ENCODE results near the gene AGPS.

The AGPS gene

DNA sequence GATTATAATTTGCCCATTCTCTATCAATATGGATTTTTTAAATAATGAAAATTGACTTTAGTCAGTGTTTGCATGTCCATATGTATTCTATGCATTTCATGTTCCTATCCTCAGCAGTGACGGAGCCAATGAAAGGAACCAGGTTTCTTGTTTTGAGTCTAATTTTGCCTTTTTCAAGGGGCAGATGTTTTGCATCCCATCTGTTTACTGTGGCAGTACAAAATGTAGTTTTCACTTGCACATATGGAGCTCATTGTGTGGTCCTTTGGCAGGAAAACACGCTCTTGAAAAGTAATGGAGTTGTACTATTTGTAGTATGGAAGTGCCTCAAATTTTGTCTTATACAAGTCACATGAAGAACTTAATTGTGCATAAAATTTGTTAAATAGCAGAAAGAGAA lies 127.8 kb downstream of the AGPS start:
- DNase-seq (ENCODE audit: insufficient read length, low spot score), result no peak
- FAIRE-seq, result peak; percentile 35

DNA sequence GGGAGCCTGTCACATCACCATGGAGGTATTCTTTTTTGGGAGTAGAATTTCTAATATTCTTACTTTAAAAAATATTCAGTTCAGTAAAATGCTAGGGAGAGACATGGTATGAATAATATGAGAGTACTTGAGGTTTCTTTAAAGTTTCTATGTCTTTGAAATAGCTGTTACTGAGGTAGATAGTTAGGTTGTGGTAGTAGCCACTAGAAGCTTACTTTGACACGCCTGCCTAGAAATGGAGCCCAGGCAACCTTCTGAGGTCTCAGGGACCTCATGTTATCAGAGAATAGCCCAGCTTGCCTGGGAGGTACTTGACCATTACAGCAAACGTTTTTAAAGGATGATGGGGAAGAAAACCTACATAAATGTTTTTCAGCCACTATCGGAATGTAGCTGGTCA lies 131.2 kb downstream of the AGPS start:
- FAIRE-seq (no peak), DNase-seq (ENCODE audit: insufficient read length, low spot score) (no peak)

- DNase-seq (ENCODE audit: insufficient read length, low spot score) (no peak), FAIRE-seq (no peak)
Observed at GRCh38 chr2:177525351-177525924, 132.9 kb downstream of the AGPS start.

DNA sequence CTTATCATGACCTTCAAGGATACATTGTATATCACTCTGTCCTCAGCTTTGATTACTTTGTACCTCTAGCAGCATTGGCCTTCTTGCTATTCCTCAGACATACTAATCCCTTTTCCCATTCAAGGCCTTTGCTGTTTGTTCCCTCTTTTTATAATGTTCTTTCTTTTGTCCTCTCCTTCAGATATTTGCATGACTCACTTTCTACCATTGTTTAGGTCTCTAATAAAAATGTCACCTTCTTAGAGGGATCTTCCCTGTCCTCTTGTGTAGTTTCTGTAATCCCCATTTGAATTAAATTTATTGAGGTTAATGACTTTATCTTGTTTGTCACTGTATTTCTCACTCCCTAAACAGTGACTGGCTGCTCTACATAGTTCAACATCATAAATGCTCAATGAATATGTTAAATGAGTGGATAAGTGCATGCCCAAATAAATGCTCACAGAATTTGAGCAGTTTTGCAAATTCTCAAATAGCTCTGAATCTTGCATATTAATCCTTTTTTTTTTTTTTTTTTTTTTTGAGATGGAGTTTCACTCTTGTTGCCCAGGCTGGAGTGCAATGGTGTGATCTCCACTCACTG lies 135.9 kb downstream of the AGPS start:
- no peak for DNase-seq (ENCODE audit: insufficient read length, low spot score)
- peak; percentile 47 for FAIRE-seq

DNA sequence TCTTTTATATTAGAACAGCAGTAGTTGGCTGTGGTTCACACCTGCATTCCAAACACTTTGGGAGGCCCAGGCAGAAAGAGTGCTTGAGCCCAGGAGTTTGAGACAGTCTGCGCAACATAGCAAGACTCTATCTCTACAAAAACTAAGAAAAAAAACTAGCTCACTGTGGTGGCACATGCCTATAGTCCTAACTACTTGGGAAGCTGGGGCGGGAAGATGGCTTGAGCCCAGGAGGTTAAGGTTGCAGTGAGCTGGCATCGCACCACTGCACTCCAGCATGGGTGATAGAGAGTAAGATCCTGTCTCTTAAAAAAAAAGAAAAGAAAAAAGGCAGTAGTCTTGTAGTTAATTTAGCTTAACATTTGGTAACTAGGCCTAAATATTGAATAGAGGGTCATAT lies 136.6 kb downstream of the AGPS start:
- DNase-seq (ENCODE audit: insufficient read length, low spot score) (no peak), FAIRE-seq (no peak)

DNA sequence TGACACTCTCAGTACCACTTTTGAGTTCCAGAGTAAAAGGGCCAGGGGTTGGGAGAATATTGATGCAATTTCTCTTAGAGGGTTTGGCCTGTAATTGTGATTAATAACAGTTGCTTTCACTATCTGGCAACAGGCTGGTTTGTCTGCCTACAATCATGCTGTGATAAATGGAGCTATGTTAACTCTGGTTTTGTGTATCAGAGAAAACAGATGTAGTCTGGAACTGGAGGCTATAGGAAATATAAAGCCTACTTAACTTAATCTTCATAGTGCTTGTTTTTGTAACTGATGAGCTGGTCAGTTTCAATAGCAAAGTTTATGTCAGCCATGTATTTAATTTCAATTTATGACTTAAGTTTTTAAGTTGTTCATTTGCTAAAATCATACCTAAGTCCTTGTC lies 138.0 kb downstream of the AGPS start:
- no peak for FAIRE-seq
- no peak for DNase-seq (ENCODE audit: insufficient read length, low spot score)

DNA sequence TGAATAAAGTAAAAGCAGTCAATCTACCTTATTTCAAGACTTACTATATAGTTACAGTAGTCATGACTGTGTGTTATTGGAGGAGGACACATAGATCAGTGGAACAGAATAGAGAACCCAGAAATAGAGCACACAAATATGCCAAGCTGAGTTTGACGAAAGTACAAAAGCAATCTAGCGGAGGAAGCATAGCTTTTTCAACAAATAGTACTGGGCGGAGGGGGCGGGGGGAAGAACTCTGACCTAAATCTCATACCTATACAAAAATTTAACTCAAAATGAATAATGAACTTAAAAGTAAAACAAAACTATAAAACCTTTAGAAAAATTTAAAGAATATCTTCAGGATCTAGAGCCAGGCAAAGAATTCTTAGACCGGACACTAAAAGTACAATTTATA lies 139.1 kb downstream of the AGPS start:
- no peak for DNase-seq (ENCODE audit: insufficient read length, low spot score)
- FAIRE-seq, result no peak

GRCh38 chr2:177532567-177532966 lies 140.0 kb downstream of the AGPS start:
- no peak for FAIRE-seq
- no peak for DNase-seq (ENCODE audit: insufficient read length, low spot score)

GRCh38 chr2:177533253-177533652 lies 140.7 kb downstream of the AGPS start:
- FAIRE-seq (no peak), DNase-seq (ENCODE audit: insufficient read length, low spot score) (no peak)

- FAIRE-seq (no peak), DNase-seq (ENCODE audit: insufficient read length, low spot score) (no peak)
Observed at GRCh38 chr2:177535000-177535399, 142.4 kb downstream of the AGPS start.

DNA sequence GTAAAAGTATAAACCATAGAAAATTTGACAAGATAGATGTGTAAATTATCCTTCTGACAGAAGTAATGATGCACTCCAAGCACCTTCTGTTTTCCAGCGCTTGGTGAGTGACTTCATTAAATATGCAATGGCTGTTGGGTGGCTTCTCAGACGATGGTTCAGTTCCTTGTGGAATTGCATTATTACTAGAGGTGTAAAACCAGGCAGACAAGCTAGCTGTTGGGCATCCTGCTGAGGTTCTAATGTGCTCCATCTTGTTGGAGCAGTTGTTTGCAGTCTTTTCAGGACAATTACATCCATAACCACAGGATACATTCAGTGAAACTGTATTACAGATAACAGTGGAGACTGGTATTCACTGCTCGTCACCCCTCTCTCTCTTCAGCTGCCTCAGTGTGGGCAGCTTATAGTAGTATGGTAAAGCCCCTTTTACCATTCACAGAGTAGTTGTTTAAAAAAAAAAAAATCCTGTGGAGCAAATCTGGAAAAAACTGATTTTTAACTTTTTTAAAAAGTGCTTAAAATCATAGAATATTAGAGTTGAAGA lies 143.5 kb downstream of the AGPS start:
- DNase-seq (ENCODE audit: insufficient read length, low spot score) (no peak), FAIRE-seq (no peak)

DNA sequence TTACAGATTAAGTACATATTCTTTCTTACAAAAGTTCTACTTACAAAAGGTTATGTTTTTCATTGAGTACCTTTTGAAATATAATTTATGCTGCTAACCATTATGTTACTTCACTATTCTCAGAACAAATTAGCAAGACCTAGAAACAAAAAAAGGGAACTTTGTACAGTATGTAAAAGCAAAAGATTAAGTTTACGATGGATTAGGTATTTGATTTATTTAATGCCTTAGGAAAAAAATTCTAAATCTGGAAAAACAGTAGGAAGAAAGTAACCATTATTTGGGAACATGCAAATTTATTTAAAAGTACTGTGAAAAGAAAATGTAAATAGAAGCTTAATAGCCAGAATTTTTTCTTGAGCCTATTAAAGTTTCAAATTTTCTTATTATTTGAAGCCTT lies 144.6 kb downstream of the AGPS start:
- no peak for FAIRE-seq

DNA sequence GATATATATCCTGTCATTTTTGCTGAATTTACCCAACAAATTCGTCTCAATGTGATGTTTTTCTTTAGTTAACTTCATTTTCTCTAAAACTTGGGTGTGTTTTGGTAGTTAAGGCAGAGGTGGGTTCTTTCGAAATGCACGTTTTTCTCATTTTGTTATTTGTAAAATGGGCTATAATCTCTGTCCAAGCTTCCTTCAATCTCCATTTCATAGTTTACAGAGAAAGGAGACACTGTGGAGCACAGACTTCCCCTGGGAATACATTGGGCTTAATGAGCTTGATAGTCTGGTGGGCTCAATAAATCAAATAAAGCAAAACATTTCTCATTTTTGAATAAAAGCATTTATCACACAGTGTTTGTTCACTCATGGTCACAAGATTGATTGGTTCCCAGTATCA lies 145.1 kb downstream of the AGPS start:
- FAIRE-seq, result no peak
- DNase-seq (ENCODE audit: insufficient read length, low spot score), result no peak

More for the DNA sequence above, 144.6 kb downstream of the AGPS start:
- no peak for DNase-seq (ENCODE audit: insufficient read length, low spot score)

- DNase-seq (ENCODE audit: insufficient read length, low spot score) (no peak), FAIRE-seq (no peak)
Observed at GRCh38 chr2:177538323-177538722, 145.8 kb downstream of the AGPS start.

- no peak for DNase-seq (ENCODE audit: insufficient read length, low spot score)
- peak; percentile 47 for FAIRE-seq
Observed at GRCh38 chr2:177540283-177540682, 147.7 kb downstream of the AGPS start.

DNA sequence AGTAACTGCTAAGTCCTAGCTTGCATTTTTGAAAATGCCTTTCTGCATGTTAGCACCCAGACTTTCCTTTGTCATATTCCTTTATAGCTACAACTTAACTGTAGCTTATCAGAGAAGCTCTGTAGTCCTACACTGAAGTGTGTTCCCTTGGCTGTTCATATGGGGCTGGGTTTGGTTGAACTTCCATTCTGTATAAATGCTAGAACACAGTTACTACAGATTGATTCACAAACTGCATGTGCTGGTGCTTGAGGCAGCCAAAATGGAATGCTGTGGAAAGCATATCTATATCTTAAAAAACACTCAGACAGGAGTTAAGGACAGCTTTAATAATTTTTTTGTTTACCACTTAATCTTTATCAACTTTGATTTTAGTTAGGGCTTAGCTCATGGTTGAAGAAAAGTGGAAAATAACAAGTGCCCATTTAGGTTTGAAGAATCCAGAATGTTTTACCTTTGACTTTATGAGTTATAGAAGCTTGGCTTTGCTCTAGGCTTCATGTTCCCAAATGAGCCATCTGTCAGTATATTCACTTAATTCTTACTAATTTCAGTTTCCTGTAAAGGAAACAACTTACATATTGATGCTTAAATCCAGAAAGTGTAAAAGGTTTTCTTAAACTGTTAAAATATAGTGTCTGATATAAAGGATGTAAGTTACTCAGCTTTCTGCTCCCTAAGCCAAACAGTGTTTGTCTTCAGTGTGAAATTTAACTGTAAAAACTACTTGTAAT lies 148.9 kb downstream of the AGPS start:
- FAIRE-seq, result peak; percentile 73
- no peak for DNase-seq (ENCODE audit: insufficient read length, low spot score)

GRCh38 chr2:177542396-177542795 lies 149.8 kb downstream of the AGPS start:
- no peak for DNase-seq (ENCODE audit: insufficient read length, low spot score)
- FAIRE-seq, result no peak

DNA sequence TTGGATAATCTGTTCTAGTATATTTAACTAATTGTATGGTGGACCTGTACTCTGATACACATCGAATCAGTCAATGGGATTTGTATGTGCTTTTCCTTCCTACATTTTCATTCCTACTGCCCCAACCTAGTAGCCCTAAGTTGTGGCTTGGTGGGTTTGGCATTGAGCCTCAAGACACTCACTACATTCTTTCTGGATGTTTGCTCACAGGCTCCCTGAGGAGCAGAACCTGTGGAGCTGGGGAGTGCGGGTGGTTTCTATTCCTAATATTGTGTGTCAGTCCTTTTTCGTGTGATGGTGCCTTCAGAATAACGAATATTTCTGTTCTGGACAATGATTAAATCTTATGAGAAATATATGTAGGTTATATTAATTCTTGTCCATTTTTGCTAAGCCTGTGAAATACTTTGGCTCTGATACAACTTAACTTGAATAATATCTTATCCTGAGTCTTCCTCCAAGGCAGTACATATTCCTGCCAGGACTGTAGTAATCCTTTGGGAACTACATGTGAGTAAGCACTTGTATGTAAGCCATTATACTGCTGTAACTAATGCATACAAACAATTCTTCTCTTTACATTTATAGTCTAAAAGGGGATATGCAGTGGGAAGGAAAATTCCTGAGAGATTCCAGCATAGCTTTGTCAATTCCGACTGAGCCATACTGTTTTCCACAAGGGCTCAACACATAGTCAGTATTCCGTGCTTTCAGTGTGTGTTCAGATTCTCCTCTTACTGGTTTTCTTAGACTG lies 150.6 kb downstream of the AGPS start:
- DNase-seq (ENCODE audit: insufficient read length, low spot score), result no peak
- FAIRE-seq, result no peak

DNA sequence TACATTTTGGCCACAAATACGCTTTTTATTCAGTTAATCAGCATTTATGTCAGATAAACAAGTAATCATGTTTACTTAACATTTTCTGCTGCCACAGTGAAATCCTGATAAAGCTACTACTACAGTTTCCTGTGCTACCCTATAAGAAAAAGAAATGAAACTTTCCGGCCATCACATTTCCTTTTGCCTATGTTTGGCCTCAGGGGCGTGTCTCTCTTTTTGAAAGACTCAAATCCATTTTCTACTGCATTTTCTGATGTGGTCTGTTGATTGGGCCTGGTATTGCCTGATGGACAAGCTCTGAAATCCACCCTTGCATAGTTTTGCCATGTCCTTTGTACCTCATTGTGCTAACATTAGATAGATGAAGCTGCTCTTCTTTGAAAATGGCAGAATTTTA lies 152.6 kb downstream of the AGPS start:
- no peak for DNase-seq (ENCODE audit: insufficient read length, low spot score)
- FAIRE-seq, result peak; percentile 92

DNA sequence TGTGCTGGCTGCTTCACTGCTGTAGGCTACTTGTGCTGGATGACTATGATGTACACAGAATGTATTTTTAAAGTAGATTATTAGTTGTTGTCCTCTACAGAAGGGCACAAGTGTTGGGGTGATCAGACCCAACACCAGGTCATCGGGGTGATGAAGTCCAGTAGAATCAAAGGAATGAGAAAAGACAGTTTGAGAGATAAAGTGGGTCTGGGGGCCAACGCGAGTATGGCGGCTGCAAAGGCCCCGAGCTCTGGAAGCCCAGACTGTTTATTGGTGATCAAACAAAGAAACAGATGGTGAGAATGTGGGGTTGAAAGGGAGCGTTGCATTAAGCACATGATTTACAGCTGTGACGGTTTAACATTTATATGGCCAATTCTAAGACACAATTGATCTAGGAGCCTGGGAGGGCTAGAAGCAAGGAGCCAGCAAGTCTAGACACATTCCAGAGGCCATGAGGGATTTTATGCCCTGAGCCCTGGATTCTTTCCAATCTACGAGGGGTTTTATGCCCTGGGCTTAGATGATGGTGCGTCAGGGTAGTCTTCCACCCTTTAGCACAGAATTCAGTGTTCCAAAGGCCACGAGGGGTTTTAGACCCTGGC lies 153.5 kb downstream of the AGPS start:
- no peak for DNase-seq (ENCODE audit: insufficient read length, low spot score)

DNA sequence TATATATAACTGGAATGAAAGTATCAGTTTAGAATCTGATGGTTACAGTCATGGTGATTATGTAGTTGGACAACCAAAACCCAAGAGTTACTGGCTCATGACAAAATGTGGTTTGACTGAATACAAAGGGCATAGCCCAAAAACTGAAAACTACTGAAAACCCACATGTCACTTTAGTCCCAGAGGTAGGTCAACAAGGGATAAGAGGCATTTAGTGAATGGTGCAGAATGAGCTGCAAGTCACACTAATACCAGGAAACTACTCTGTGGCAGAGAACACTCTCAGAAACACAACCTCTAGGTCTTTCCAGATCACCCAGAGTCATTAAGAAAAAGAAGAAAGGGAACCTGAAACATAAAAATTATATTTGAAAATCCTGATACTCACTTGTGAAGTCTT lies 154.5 kb downstream of the AGPS start:
- peak; percentile 27 for DNase-seq (ENCODE audit: insufficient read length, low spot score)
- FAIRE-seq, result peak; percentile 90

More for the DNA sequence above, 153.5 kb downstream of the AGPS start:
- no peak for FAIRE-seq
